Peyer's patch (tissue), 4 donors: ENCODE measurements around the gene OGA.

Experiments used
- CTCF ChIP-seq, 6 experiments: fragments of 450-650 bp in 4 of 6; fragments of 200-600 bp in 2 of 6; sonication (generic) in 1 of 6; IDR thresholded peaks; one replicate each; pipeline ENCODE4 v1.5.1; 2017 to 2019; ENCODE audit warnings: antibody characterized with exemption in 6 of 6, mild to moderate bottlenecking in 3 of 6, moderate library complexity in 1 of 6
- POLR2A ChIP-seq, 2 donors: fragments of 450-650 bp; IDR thresholded peaks; one replicate each; pipeline ENCODE4 v1.5.1; 2017; ENCODE audit warnings: antibody characterized with exemption in 2 of 2, mild to moderate bottlenecking in 2 of 2, moderate library complexity in 2 of 2

- TF ChIP-seq POLR2A (IDR thresholded peaks at IDR 0.05) (no peak), CTCF (IDR thresholded peaks at IDR 0.05) (no peak)
Measured at GRCh38 chr10:101832325-101832771, 14.1 kb upstream of the OGA start.
